T-helper 17 cell (primary cell): ENCODE data around the gene RAD18. TPM values are rescaled to one million over a fixed set of nuclear protein-coding genes. Genes with fewer than 3 reads are reported as not detected.

Experiments used
- ATAC-seq: fragments of 150-1000 bp; cut with Tn5 transposase; 2 replicates; pipeline ENCODE4 v1.10.0; 2021; ENCODE audit warnings: mild to moderate bottlenecking, moderate library complexity
- DNase-seq, 3 donors: peaks; one replicate each; pipeline versions ENCODE4 v3.0.0 to v3.0.0-alpha.2; 2020 to 2021
- H3K9me3 ChIP-seq: one replicate; pipeline ENCODE4 v1.7.0; 2013; ENCODE audit warnings: low read length, mild to moderate bottlenecking; ENCODE audit not compliant: control insufficient read depth, poor library complexity, severe bottlenecking
- H3K27ac Mint-ChIP-seq: one replicate; pipeline ENCODE4 v1.8.0; 2022; ENCODE audit warnings: mild to moderate bottlenecking, moderate library complexity, mixed read lengths
- H3K27me3 Mint-ChIP-seq: one replicate; pipeline ENCODE4 v1.8.0; 2022; ENCODE audit warnings: mixed read lengths
- H3K36me3 Mint-ChIP-seq: one replicate; pipeline ENCODE4 v1.8.0; 2022; ENCODE audit warnings: low read depth, mixed read lengths
- H3K4me1 Mint-ChIP-seq: one replicate; pipeline ENCODE4 v1.8.0; 2022; ENCODE audit warnings: mild to moderate bottlenecking, mixed read lengths
- H3K4me3 Mint-ChIP-seq: one replicate; pipeline ENCODE4 v1.8.0; 2022; ENCODE audit warnings: mild to moderate bottlenecking, moderate library complexity, mixed read lengths
- total RNA-seq, 4 donors: library from RNA in 2 of 4; stranded (reverse) in 2 of 4; gene quantifications; one replicate each; pipeline ENCODE4 v1.2.3 and lab custom pipeline; 2022 to 2026

RAD18 gene
- total RNA-seq, 2 donors from 2014 or later, result 13.8 to 23.0 TPM

GRCh38 chr3:8942115-8942514 is 21.2 kb downstream of the RAD18 start:
- Mint-ChIP-seq H3K36me3 (peaks cover 16% of the 10 kb centered on the region), H3K4me1 (peaks cover 10% of the 10 kb centered on the region), H3K4me3 (no peak overlapping the region), H3K27ac (no peak overlapping the region), H3K27me3 (no peaks in the 10 kb centered on the region)
- no peak for DNase-seq
- ATAC-seq, result no peak
- H3K9me3 ChIP-seq, result no peaks in the 10 kb centered on the region

- peaks cover 12% of the 10 kb centered on the region for H3K4me1 Mint-ChIP-seq
- DNase-seq, result no peak
- no peak overlapping the region for H3K4me3 Mint-ChIP-seq
- peak; percentile 50 for ATAC-seq
- H3K27me3 Mint-ChIP-seq, result no peaks in the 10 kb centered on the region
- H3K36me3 Mint-ChIP-seq, result peaks cover 20% of the 10 kb centered on the region
- no peak overlapping the region for H3K27ac Mint-ChIP-seq
- no peaks in the 10 kb centered on the region for H3K9me3 ChIP-seq
These were observed 25.3 kb downstream of the RAD18 start for GRCh38 chr3:8938021-8938420.

GRCh38 chr3:8937064-8938020 is 25.9 kb downstream of the RAD18 start:
- peaks cover 12% of the 10 kb centered on the region for H3K4me1 Mint-ChIP-seq
- ATAC-seq (no peak), DNase-seq (no peak)
- H3K9me3 ChIP-seq, result no peaks in the 10 kb centered on the region
- no peaks in the 10 kb centered on the region for H3K27me3 Mint-ChIP-seq
- H3K27ac Mint-ChIP-seq, result no peak overlapping the region
- no peak overlapping the region for H3K4me3 Mint-ChIP-seq
- H3K36me3 Mint-ChIP-seq, result peaks cover 20% of the 10 kb centered on the region

GRCh38 chr3:8932507-8932906 is 30.8 kb downstream of the RAD18 start:
- H3K36me3 Mint-ChIP-seq, result peaks cover 8% of the 10 kb centered on the region
- no peak for ATAC-seq
- no peaks in the 10 kb centered on the region for H3K9me3 ChIP-seq
- H3K4me3 Mint-ChIP-seq, result no peak overlapping the region
- H3K27ac Mint-ChIP-seq, result no peak overlapping the region
- no peaks in the 10 kb centered on the region for H3K27me3 Mint-ChIP-seq
- peaks cover 2% of the 10 kb centered on the region for H3K4me1 Mint-ChIP-seq
- no peak for DNase-seq

GRCh38 chr3:8931342-8931741 is 31.9 kb downstream of the RAD18 start:
- H3K27ac Mint-ChIP-seq, result no peak overlapping the region
- no peak for DNase-seq
- H3K9me3 ChIP-seq, result no peaks in the 10 kb centered on the region
- H3K27me3 Mint-ChIP-seq, result no peaks in the 10 kb centered on the region
- no peak for ATAC-seq
- peaks cover 8% of the 10 kb centered on the region for H3K36me3 Mint-ChIP-seq
- peaks cover 2% of the 10 kb centered on the region for H3K4me1 Mint-ChIP-seq
- H3K4me3 Mint-ChIP-seq, result no peak overlapping the region

GRCh38 chr3:8929860-8930259 is 33.4 kb downstream of the RAD18 start:
- peaks cover 2% of the 10 kb centered on the region for H3K4me1 Mint-ChIP-seq
- H3K9me3 ChIP-seq, result no peaks in the 10 kb centered on the region
- no peak overlapping the region for H3K27ac Mint-ChIP-seq
- DNase-seq (no peak), ATAC-seq (no peak)
- no peaks in the 10 kb centered on the region for H3K27me3 Mint-ChIP-seq
- H3K4me3 Mint-ChIP-seq, result no peak overlapping the region
- H3K36me3 Mint-ChIP-seq, result peaks cover 5% of the 10 kb centered on the region

- Mint-ChIP-seq H3K4me1 (peaks cover 2% of the 10 kb centered on the region), H3K27ac (no peak overlapping the region), H3K4me3 (no peak overlapping the region), H3K36me3 (peaks cover 6% of the 10 kb centered on the region), H3K27me3 (no peaks in the 10 kb centered on the region)
- DNase-seq (no peak), ATAC-seq (no peak)
- H3K9me3 ChIP-seq, result no peaks in the 10 kb centered on the region
These were observed 48.8 kb downstream of the RAD18 start for GRCh38 chr3:8914491-8914890.

GRCh38 chr3:8911781-8912180 is 51.5 kb downstream of the RAD18 start:
- DNase-seq (no peak), ATAC-seq (no peak)
- Mint-ChIP-seq H3K4me1 (peaks cover 2% of the 10 kb centered on the region), H3K27me3 (no peaks in the 10 kb centered on the region), H3K4me3 (no peak overlapping the region), H3K27ac (no peak overlapping the region), H3K36me3 (peaks cover 14% of the 10 kb centered on the region)
- H3K9me3 ChIP-seq, result no peaks in the 10 kb centered on the region

GRCh38 chr3:8909160-8909559 is 54.1 kb downstream of the RAD18 start:
- no peak overlapping the region for H3K4me3 Mint-ChIP-seq
- peaks cover 3% of the 10 kb centered on the region for H3K4me1 Mint-ChIP-seq
- peaks cover 15% of the 10 kb centered on the region for H3K36me3 Mint-ChIP-seq
- no peak for DNase-seq
- no peaks in the 10 kb centered on the region for H3K27me3 Mint-ChIP-seq
- no peak overlapping the region for H3K27ac Mint-ChIP-seq
- H3K9me3 ChIP-seq, result no peaks in the 10 kb centered on the region
- no peak for ATAC-seq

- Mint-ChIP-seq H3K36me3 (peaks cover 16% of the 10 kb centered on the region), H3K27ac (no peak overlapping the region), H3K27me3 (no peaks in the 10 kb centered on the region), H3K4me3 (no peak overlapping the region), H3K4me1 (peaks cover 3% of the 10 kb centered on the region)
- no peak for DNase-seq
- no peaks in the 10 kb centered on the region for H3K9me3 ChIP-seq
- no peak for ATAC-seq
These were observed 60.1 kb downstream of the RAD18 start for GRCh38 chr3:8903191-8903590.

GRCh38 chr3:8900869-8901268 is 62.4 kb downstream of the RAD18 start:
- no peaks in the 10 kb centered on the region for H3K9me3 ChIP-seq
- no peaks in the 10 kb centered on the region for H3K4me1 Mint-ChIP-seq
- no peaks in the 10 kb centered on the region for H3K27me3 Mint-ChIP-seq
- no peak for ATAC-seq
- H3K4me3 Mint-ChIP-seq, result no peak overlapping the region
- H3K27ac Mint-ChIP-seq, result no peak overlapping the region
- H3K36me3 Mint-ChIP-seq, result peaks cover 10% of the 10 kb centered on the region
- DNase-seq, result no peak

GRCh38 chr3:8899876-8900460 is 63.3 kb downstream of the RAD18 start:
- Mint-ChIP-seq H3K27me3 (no peaks in the 10 kb centered on the region), H3K27ac (no peak overlapping the region), H3K4me3 (no peak overlapping the region), H3K36me3 (peaks cover 14% of the 10 kb centered on the region), H3K4me1 (no peaks in the 10 kb centered on the region)
- ATAC-seq (no peak), DNase-seq (no peak)
- H3K9me3 ChIP-seq, result no peaks in the 10 kb centered on the region

GRCh38 chr3:8895829-8896228 is 67.4 kb downstream of the RAD18 start:
- Mint-ChIP-seq H3K27ac (no peak overlapping the region), H3K4me1 (no peaks in the 10 kb centered on the region), H3K36me3 (peaks cover 12% of the 10 kb centered on the region), H3K4me3 (no peak overlapping the region), H3K27me3 (no peaks in the 10 kb centered on the region)
- DNase-seq (no peak), ATAC-seq (no peak)
- no peaks in the 10 kb centered on the region for H3K9me3 ChIP-seq

GRCh38 chr3:8893001-8893400 is 70.3 kb downstream of the RAD18 start:
- H3K9me3 ChIP-seq, result no peaks in the 10 kb centered on the region
- peaks cover 17% of the 10 kb centered on the region for H3K36me3 Mint-ChIP-seq
- no peak for DNase-seq
- H3K4me1 Mint-ChIP-seq, result no peaks in the 10 kb centered on the region
- H3K27me3 Mint-ChIP-seq, result no peaks in the 10 kb centered on the region
- H3K27ac Mint-ChIP-seq, result no peak overlapping the region
- ATAC-seq, result no peak
- H3K4me3 Mint-ChIP-seq, result no peak overlapping the region
